GM21619 (cell line): Measurements from ENCODE around the gene PCDHA10.
"Not testable (repeated sequence)": the region's sequence is repeated elsewhere in the genome, so short reads cannot be mapped to it uniquely, and the experiment has no call there.

Experiments used
- ATAC-seq: cut with Tn5 transposase; IDR thresholded peaks from one replicate; pipeline ENCODE4 v1.9.1; 2021; ENCODE audit not compliant: unreplicated experiment

The PCDHA10 gene

GRCh38 chr5:140855772-140856674 is at the start of gene PCDHA10:
TSS of gene PCDHA10 (plus strand) at chr5:140855897. CDS start at chr5:140856049, 152 bp downstream.
- no peak for ATAC-seq

- no peak for ATAC-seq
Observed at GRCh38 chr5:140806834-140807775, 48.6 kb upstream of the PCDHA10 start, which contains the start of gene PCDHA4. TSS of gene PCDHA4 (plus strand) at chr5:140807068.

GRCh38 chr5:140808241-140808888 is 47.3 kb upstream of the PCDHA10 start:
- not testable (repeated sequence) for ATAC-seq

- ATAC-seq: no peak
Observed at GRCh38 chr5:140808889-140809291, 46.8 kb upstream of the PCDHA10 start.

- no peak for ATAC-seq
Observed at GRCh38 chr5:140821375-140822280, 34.1 kb upstream of the PCDHA10 start, which contains the start of gene PCDHA5. TSS of gene PCDHA5 (plus strand) at chr5:140821613.

- no peak for ATAC-seq
Observed at GRCh38 chr5:140822281-140822629, 33.4 kb upstream of the PCDHA10 start.

GRCh38 chr5:140822969-140823368 is 32.7 kb upstream of the PCDHA10 start:
- not testable (repeated sequence) for ATAC-seq

GRCh38 chr5:140823475-140823874 is 32.2 kb upstream of the PCDHA10 start:
- no peak for ATAC-seq

- no peak for ATAC-seq
Observed at GRCh38 chr5:140827704-140828361, 27.9 kb upstream of the PCDHA10 start, which contains the start of gene PCDHA6. TSS of gene PCDHA6 (plus strand) at chr5:140827960. CDS start at chr5:140828092, 132 bp downstream.

GRCh38 chr5:140828362-140828737 is 27.3 kb upstream of the PCDHA10 start:
- no peak for ATAC-seq

GRCh38 chr5:140829511-140830501 is 25.9 kb upstream of the PCDHA10 start:
- ATAC-seq: not testable (repeated sequence)

GRCh38 chr5:140833993-140834392 is 21.7 kb upstream of the PCDHA10 start, which contains the start of gene PCDHA7:
TSS of gene PCDHA7 (plus strand) at chr5:140834269. CDS start at chr5:140834384, 115 bp downstream.
- no peak for ATAC-seq

- not testable (repeated sequence) for ATAC-seq
Observed at GRCh38 chr5:140834439-140835008, 21.2 kb upstream of the PCDHA10 start.

- ATAC-seq: no peak
Observed at GRCh38 chr5:140835622-140836510, 19.8 kb upstream of the PCDHA10 start.

GRCh38 chr5:140840978-140841962 is 14.4 kb upstream of the PCDHA10 start, which contains the start of gene PCDHA8:
TSS of gene PCDHA8 (plus strand) at chr5:140841187. CDS start at chr5:140841322, 135 bp downstream.
- no peak for ATAC-seq
